H9 (cell line): ENCODE results near the gene CAMK1. TPM values are rescaled to one million over a fixed set of nuclear protein-coding genes. Genes with fewer than 3 reads are reported as not detected.

Experiments used
- DNase-seq: peaks from one replicate; pipeline ENCODE4 v3.0.0-alpha.2; 2017
- H2AFZ ChIP-seq: one replicate; pipeline ENCODE4 v1.6.1; 2013; ENCODE audit warnings: mild to moderate bottlenecking, low read length, control low read depth, moderate library complexity
- H2AK5ac ChIP-seq: 2 replicates; pipeline ENCODE4 v1.6.1; 2013; ENCODE audit warnings: low read length, control low read depth, mixed read lengths; ENCODE audit not compliant: insufficient read length
- H2BK120ac ChIP-seq: one replicate; pipeline ENCODE4 v1.6.1; 2013; ENCODE audit warnings: low read depth, mild to moderate bottlenecking, low read length, control low read depth, inconsistent platforms; ENCODE audit not compliant: poor library complexity, severe bottlenecking
- H2BK12ac ChIP-seq: 2 replicates; pipeline ENCODE4 v1.6.1; 2013; ENCODE audit warnings: low read length, control low read depth, mixed read lengths, low read depth; ENCODE audit not compliant: insufficient read length
- H2BK15ac ChIP-seq: 2 replicates; pipeline ENCODE4 v1.6.1; 2013; ENCODE audit warnings: low read depth, low read length, control low read depth
- H2BK20ac ChIP-seq: one replicate; pipeline ENCODE4 v1.6.1; 2013; ENCODE audit warnings: low read depth, mild to moderate bottlenecking, low read length, control low read depth, inconsistent platforms; ENCODE audit not compliant: poor library complexity, severe bottlenecking
- H2BK5ac ChIP-seq: 2 replicates; pipeline ENCODE4 v1.6.1; 2013; ENCODE audit warnings: low read length, control low read depth, mixed read lengths; ENCODE audit not compliant: insufficient read length
- H3K14ac ChIP-seq: 2 replicates; pipeline ENCODE4 v1.6.1; 2013; ENCODE audit warnings: low read length, control low read depth; ENCODE audit not compliant: insufficient read depth
- H3K18ac ChIP-seq: 2 replicates; pipeline ENCODE4 v1.6.1; 2013; ENCODE audit warnings: low read depth, mild to moderate bottlenecking, mixed read lengths, low read length, control low read depth; ENCODE audit not compliant: insufficient read length
- H3K23ac ChIP-seq: 2 replicates; pipeline ENCODE4 v1.6.1; 2013; ENCODE audit warnings: low read length, control low read depth, mixed read lengths, low read depth; ENCODE audit not compliant: insufficient read length
- H3K23me2 ChIP-seq: 2 replicates; pipeline ENCODE4 v1.6.1; 2013; ENCODE audit warnings: low read depth, mild to moderate bottlenecking, mixed read lengths, low read length, control low read depth; ENCODE audit not compliant: insufficient read length, poor library complexity, severe bottlenecking
- H3K27ac ChIP-seq: 2 replicates; pipeline ENCODE4 v1.5.1; 2013; ENCODE audit warnings: low read length, control low read depth, mixed read lengths, low read depth; ENCODE audit not compliant: insufficient read length
- H3K27me3 ChIP-seq: 2 replicates; pipeline ENCODE4 v1.6.1; 2013; ENCODE audit warnings: low read length, control low read depth, inconsistent platforms; ENCODE audit not compliant: insufficient read depth
- H3K4ac ChIP-seq: 2 replicates; pipeline ENCODE4 v1.6.1; 2013; ENCODE audit warnings: low read depth, mild to moderate bottlenecking, control low read depth, inconsistent platforms, low read length, moderate library complexity
- H3K4me1 ChIP-seq: 2 replicates; pipeline ENCODE4 v1.6.1; 2013; ENCODE audit warnings: low read length, control low read depth, inconsistent platforms; ENCODE audit not compliant: insufficient read depth
- H3K4me2 ChIP-seq: 2 replicates; pipeline ENCODE4 v1.6.1; 2013; ENCODE audit warnings: low read length, control low read depth, mixed read lengths; ENCODE audit not compliant: insufficient read length, insufficient read depth
- H3K56ac ChIP-seq: 2 replicates; pipeline ENCODE4 v1.6.1; 2013; ENCODE audit warnings: low read depth, mild to moderate bottlenecking, mixed read lengths, low read length, control low read depth; ENCODE audit not compliant: insufficient read length
- H3K79me1 ChIP-seq: 2 replicates; pipeline ENCODE4 v1.6.1; 2013; ENCODE audit warnings: low read depth, mild to moderate bottlenecking, moderate library complexity, low read length, control low read depth, inconsistent platforms; ENCODE audit not compliant: insufficient read depth, poor library complexity, severe bottlenecking
- H3K79me2 ChIP-seq: 2 replicates; pipeline ENCODE4 v1.6.1; 2013; ENCODE audit warnings: low read length, control low read depth, inconsistent platforms; ENCODE audit not compliant: insufficient read depth
- H3K9ac ChIP-seq: 2 replicates; pipeline ENCODE4 v1.6.1; 2013; ENCODE audit warnings: low read length, control low read depth, mixed read lengths; ENCODE audit not compliant: insufficient read length; ENCODE audit errors: extremely low read depth
- H3K9me3 ChIP-seq: one replicate; pipeline ENCODE4 v1.6.1; 2013; ENCODE audit warnings: low read depth, low read length, inconsistent platforms; ENCODE audit not compliant: control insufficient read depth
- H3T11ph ChIP-seq: one replicate; pipeline ENCODE4 v1.6.1; 2013; ENCODE audit warnings: mild to moderate bottlenecking, low read length, control low read depth, inconsistent platforms
- H4K20me1 ChIP-seq: one replicate; pipeline ENCODE4 v1.6.1; 2013; ENCODE audit not compliant: control insufficient read depth, insufficient read length, insufficient read depth
- H4K5ac ChIP-seq: 2 replicates; pipeline ENCODE4 v1.6.1; 2013; ENCODE audit warnings: low read depth, mild to moderate bottlenecking, mixed read lengths, low read length, control low read depth; ENCODE audit not compliant: insufficient read length
- H4K8ac ChIP-seq: replicated peaks from 2 replicates; pipeline ENCODE4 v1.6.1; 2013; ENCODE audit warnings: low read length, control low read depth, mixed read lengths, low read depth; ENCODE audit not compliant: insufficient read length
- H4K91ac ChIP-seq: 2 replicates; pipeline ENCODE4 v1.6.1; 2013; ENCODE audit warnings: low read depth, mild to moderate bottlenecking, moderate library complexity, mixed read lengths, low read length, control low read depth; ENCODE audit not compliant: insufficient read length
- H3K27ac Mint-ChIP-seq, 3 experiments: 2 replicates in 2 of 3; 3 replicates in 1 of 3; pipeline ENCODE4 v1.8.0; 2020 to 2021; ENCODE audit warnings: mixed read lengths in 3 of 3, mild to moderate bottlenecking in 1 of 3, moderate library complexity in 1 of 3
- H3K27me3 Mint-ChIP-seq: 2 replicates; pipeline ENCODE4 v1.8.0; 2021; ENCODE audit warnings: low read depth, mild to moderate bottlenecking, moderate library complexity, mixed read lengths
- H3K36me3 Mint-ChIP-seq, 3 experiments: 2 replicates in 2 of 3; 3 replicates in 1 of 3; pipeline ENCODE4 v1.8.0; 2020 to 2021; ENCODE audit warnings: low read depth in 3 of 3, mixed read lengths in 3 of 3; ENCODE audit not compliant: insufficient read depth in 1 of 3
- H3K4me1 Mint-ChIP-seq, 2 experiments: 2 replicates each; pipeline ENCODE4 v1.8.0; 2020; ENCODE audit warnings: mixed read lengths in 2 of 2
- H3K4me3 Mint-ChIP-seq, 2 experiments: 2 replicates in 1 of 2; 3 replicates in 1 of 2; pipeline ENCODE4 v1.8.0; 2020 to 2021; ENCODE audit warnings: mild to moderate bottlenecking in 2 of 2, mixed read lengths in 2 of 2, moderate library complexity in 1 of 2
- H3K9me3 Mint-ChIP-seq, 2 experiments: 2 replicates in 1 of 2; 3 replicates in 1 of 2; pipeline ENCODE4 v1.8.0; 2020; ENCODE audit warnings: mild to moderate bottlenecking in 2 of 2, mixed read lengths in 2 of 2, moderate library complexity in 1 of 2
- CTCF ChIP-seq: fragments of 200-600 bp; sonication (generic); conservative IDR thresholded peaks from 3 replicates; pipeline ENCODE4 v1.8.0; 2021; ENCODE audit warnings: antibody characterized with exemption, mild to moderate bottlenecking
- WGBS: extraction: QIAGEN DNeasy Blood & Tissue Kit; methylation state at CpG from one replicate; pipeline ENCODE4 v1.1.7; 2013; ENCODE audit warnings: missing lambda C conversion rate, low lambda C conversion rate, mixed read lengths; ENCODE audit not compliant: insufficient read length; ENCODE audit errors: extremely low coverage; 5-methylcytosine and 5-hydroxymethylcytosine counted together
- total RNA-seq: library from RNA; stranded (reverse); gene quantifications from 2 replicates; pipeline ENCODE4 v1.2.1, GENCODE V29; 2021

Gene CAMK1
- total RNA-seq, 1 experiment from 2014 or later: 9.2 TPM

DNA sequence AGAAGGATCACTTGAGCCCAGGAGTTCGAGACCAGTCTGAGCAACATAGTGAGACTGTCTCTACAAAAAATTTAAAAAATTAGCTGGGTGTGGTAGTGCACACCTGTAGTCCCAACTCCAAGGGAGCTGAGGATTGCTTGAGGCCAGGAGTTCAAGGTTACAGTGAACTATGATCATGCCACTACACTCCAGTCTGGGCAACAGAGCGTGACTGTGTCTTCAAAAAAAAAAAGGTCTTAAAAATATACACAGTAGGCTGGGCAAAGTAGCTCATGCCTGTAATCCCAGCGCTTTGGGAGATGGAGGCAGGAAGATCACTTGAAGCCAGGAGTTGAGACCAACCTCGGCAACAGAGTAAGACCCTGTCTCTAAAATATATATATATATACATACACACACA, 11.2 kb upstream of the CAMK1 start:
- Histone ChIP-seq H2AK5ac (no peak overlapping the region), H3K4me1 (no peaks in the 10 kb centered on the region), H3K9ac (no peak overlapping the region), H2BK120ac (no peak overlapping the region), H2BK20ac (no peak overlapping the region), H2AFZ (no peak overlapping the region), H3T11ph (no peak overlapping the region), H3K79me1 (no peaks in the 10 kb centered on the region), H3K4me2 (no peak overlapping the region), H3K56ac (no peak overlapping the region), H3K14ac (no peak overlapping the region), H3K18ac (no peak overlapping the region), H3K27ac (no peak overlapping the region), H3K9me3 (no peaks in the 10 kb centered on the region), H3K23me2 (no peaks in the 10 kb centered on the region), H4K5ac (no peak overlapping the region), H4K20me1 (no peaks in the 10 kb centered on the region), H4K8ac (no peak overlapping the region), H3K4ac (no peak overlapping the region), H3K23ac (no peak overlapping the region), H3K27me3 (no peaks in the 10 kb centered on the region), H4K91ac (no peak overlapping the region), H2BK5ac (no peak overlapping the region), H2BK12ac (no peak overlapping the region), H2BK15ac (no peak overlapping the region), H3K79me2 (no peaks in the 10 kb centered on the region)
- TF ChIP-seq CTCF: no peak
- H3K4me3 Mint-ChIP-seq: no peak overlapping the region
- peaks cover 16 to 54% (median 49%) of the 10 kb centered on the region in 3 experiments; a peak in 6 of 7 replicates for H3K36me3 Mint-ChIP-seq
- H3K9me3 Mint-ChIP-seq: no peaks in the 10 kb centered on the region
- H3K27ac Mint-ChIP-seq: no peak overlapping the region
- DNase-seq: no peak
- H3K27me3 Mint-ChIP-seq: peaks cover 1% of the 10 kb centered on the region
- H3K4me1 Mint-ChIP-seq: peaks cover 7 to 8% of the 10 kb centered on the region in 2 experiments; a peak in 3 of 4 replicates
- no CpG with 5 or more reads among the region's 4 CpGs for WGBS
